ENCODE data around the gene NFASC. TPM values are rescaled to one million over a fixed set of nuclear protein-coding genes. Genes with fewer than 3 reads are reported as not detected.

Gene NFASC
- total and polyA plus RNA-seq, 2 experiments from 2014 or later = 0.75 to 2.2 TPM

- Histone ChIP-seq H2AFZ (no peak overlapping the region), H3K4me1 (ENCODE audit: insufficient read depth) (peaks cover 11% of the 10 kb centered on the region)
Measured at GRCh38 chr1:204923626-204924012, 53.0 kb downstream of the NFASC start.

GRCh38 chr1:204924013-204924759 lies 53.5 kb downstream of the NFASC start:
- no peak overlapping the region for H3K4me2 ChIP-seq

More at GRCh38 chr1:204923626-204924012, 53.0 kb downstream of the NFASC start:
- 64% methylated on average over 4 of the region's 4 CpGs for WGBS (ENCODE audit: low lambda C conversion rate, missing lambda C conversion rate)
- Histone ChIP-seq H3K27me3 (no peaks in the 10 kb centered on the region), H4K20me1 (ENCODE audit: insufficient read depth, poor library complexity, severe bottlenecking) (no peaks in the 10 kb centered on the region), H3K4me2 (no peak overlapping the region), H3K27ac (peak overlapping the region; percentile 20), H3K4me3 (no peak overlapping the region), H3K9me3 (ENCODE audit: low read depth) (no peaks in the 10 kb centered on the region), H3K9me2 (replicated peaks; ENCODE audit: insufficient read depth) (no peaks in the 10 kb centered on the region), H3K79me2 (no peaks in the 10 kb centered on the region), H3K36me3 (replicated peaks; ENCODE audit: insufficient read depth, low read depth) (no peaks in the 10 kb centered on the region)
- TF ChIP-seq EZH2phosphoT487 (IDR thresholded peaks at IDR 0.05; ENCODE audit: low read depth, severe bottlenecking, unreplicated experiment) (no peak), EZH2 (IDR thresholded peaks at IDR 0.05; ENCODE audit: borderline replicate concordance) (no peak), CTCF (IDR thresholded peaks at IDR 0.05; ENCODE audit: poor library complexity) (no peak)
- DNase-seq (ENCODE audit: low spot score) = no peak

GRCh38 chr1:204925701-204926100 lies 55.0 kb downstream of the NFASC start:
- no peak for TF ChIP-seq CTCF (IDR thresholded peaks at IDR 0.05; ENCODE audit: poor library complexity)
- TF ChIP-seq EZH2 (IDR thresholded peaks at IDR 0.05; ENCODE audit: borderline replicate concordance) = no peak
- TF ChIP-seq EZH2phosphoT487 (IDR thresholded peaks at IDR 0.05; ENCODE audit: low read depth, severe bottlenecking, unreplicated experiment) = no peak

More at GRCh38 chr1:204924013-204924759, 53.5 kb downstream of the NFASC start:
- WGBS (ENCODE audit: low lambda C conversion rate, missing lambda C conversion rate) = 24% methylated on average over 5 of the region's 5 CpGs
- H3K36me3 ChIP-seq (replicated peaks; ENCODE audit: insufficient read depth, low read depth) = no peaks in the 10 kb centered on the region
- TF ChIP-seq EZH2 (IDR thresholded peaks at IDR 0.05; ENCODE audit: borderline replicate concordance) = no peak
- H3K27me3 ChIP-seq = no peaks in the 10 kb centered on the region
- no peaks in the 10 kb centered on the region for H4K20me1 ChIP-seq (ENCODE audit: insufficient read depth, poor library complexity, severe bottlenecking)
- no peak overlapping the region for H3K27ac ChIP-seq
- no peaks in the 10 kb centered on the region for H3K9me2 ChIP-seq (replicated peaks; ENCODE audit: insufficient read depth)
- no peaks in the 10 kb centered on the region for H3K9me3 ChIP-seq (ENCODE audit: low read depth)
- peaks cover 11% of the 10 kb centered on the region for H3K4me1 ChIP-seq (ENCODE audit: insufficient read depth)
- peak; percentile 19 for DNase-seq (ENCODE audit: low spot score)
- no peaks in the 10 kb centered on the region for H3K79me2 ChIP-seq
- H2AFZ ChIP-seq = no peak overlapping the region
- H3K4me3 ChIP-seq = no peak overlapping the region

More at GRCh38 chr1:204925701-204926100, 55.0 kb downstream of the NFASC start:
- WGBS (ENCODE audit: low lambda C conversion rate, missing lambda C conversion rate) = 18% methylated on average over 1 of the region's 1 CpG
- Histone ChIP-seq H4K20me1 (ENCODE audit: insufficient read depth, poor library complexity, severe bottlenecking) (no peaks in the 10 kb centered on the region), H3K27ac (no peak overlapping the region), H3K4me1 (ENCODE audit: insufficient read depth) (peaks cover 11% of the 10 kb centered on the region), H3K79me2 (no peaks in the 10 kb centered on the region), H3K9me2 (replicated peaks; ENCODE audit: insufficient read depth) (no peaks in the 10 kb centered on the region), H3K36me3 (replicated peaks; ENCODE audit: insufficient read depth, low read depth) (no peaks in the 10 kb centered on the region), H3K9me3 (ENCODE audit: low read depth) (no peaks in the 10 kb centered on the region), H3K4me2 (no peak overlapping the region), H3K4me3 (no peak overlapping the region), H3K27me3 (no peaks in the 10 kb centered on the region), H2AFZ (no peak overlapping the region)
- no peak for DNase-seq (ENCODE audit: low spot score)

Data from hepatocyte (in vitro differentiated cells).